ENCODE results near the gene EPB41L2. TPM values are rescaled to one million over a fixed set of nuclear protein-coding genes. Genes with fewer than 3 reads are reported as not detected.

The EPB41L2 gene
- total and polyA plus RNA-seq, 10 donors, result 19.3 to 210 (median 123) TPM

- Histone ChIP-seq H3K27me3 (replicated peaks in 1 of 7) (no peaks in the 10 kb centered on the region), H3K4me1 (peaks cover 0 to 4% (median 0%) of the 10 kb centered on the region in 6 donors), H3K4me3 (no peak overlapping the region), H3K36me3 (no peaks in the 10 kb centered on the region), H3K27ac (no peak overlapping the region), H3K9me3 (no peaks in the 10 kb centered on the region)
- 53 to 83% (median 66%) methylated on average over 3 of the region's 3 CpGs for WGBS, 5 donors
- intact Hi-C loops (cut with DNase I; ENCODE audit: low total_unique reads), result no loop called here
- DNase-seq, result no peak
- TF ChIP-seq CTCF (IDR thresholded peaks at IDR 0.05 in 8 of 11, conservative IDR thresholded peaks at IDR 0.05 in 3 of 11), result no peak
Measured at GRCh38 chr6:131023834-131024504, 39.1 kb downstream of the EPB41L2 start.

- intact Hi-C loops (cut with DNase I; ENCODE audit: low total_unique reads), result no loop called here
- no peak overlapping the region for H3K4me3 ChIP-seq
- DNase-seq, result no peak
- TF ChIP-seq POLR2A (IDR thresholded peaks at IDR 0.05) (no peak), POLR2AphosphoS5 (IDR thresholded peaks at IDR 0.05) (no peak), CTCF (IDR thresholded peaks at IDR 0.05 in 8 of 11, conservative IDR thresholded peaks at IDR 0.05 in 3 of 11) (no peak)
- no peak overlapping the region for H3K27ac ChIP-seq
- H3K9me3 ChIP-seq, result no peaks in the 10 kb centered on the region
- H3K4me1 ChIP-seq, result peaks cover 0 to 4% (median 0%) of the 10 kb centered on the region in 6 donors
- H3K36me3 ChIP-seq, result no peaks in the 10 kb centered on the region
- 66 to 76% (median 70%) methylated on average over 4 of the region's 4 CpGs for WGBS, 5 donors
- no peaks in the 10 kb centered on the region for H3K27me3 ChIP-seq (replicated peaks in 1 of 7)
Measured at GRCh38 chr6:131022691-131023090, 40.4 kb downstream of the EPB41L2 start.

- Histone ChIP-seq H3K9me3 (no peaks in the 10 kb centered on the region), H3K4me1 (peaks cover 4 to 36% (median 26%) of the 10 kb centered on the region in 6 donors), H3K4me3 (no peak overlapping the region), H3K36me3 (no peaks in the 10 kb centered on the region), H3K27ac (no peak overlapping the region), H3K27me3 (replicated peaks in 1 of 7) (no peaks in the 10 kb centered on the region)
- DNase-seq, result no peak
- intact Hi-C loops (cut with DNase I; ENCODE audit: low total_unique reads), result no loop called here
- 90 to 99% (median 95%) methylated on average over 3 of the region's 3 CpGs for WGBS, 5 donors
- TF ChIP-seq POLR2A (IDR thresholded peaks at IDR 0.05), result no peak
- no peak for TF ChIP-seq CTCF (IDR thresholded peaks at IDR 0.05 in 8 of 11, conservative IDR thresholded peaks at IDR 0.05 in 3 of 11)
- no peak for TF ChIP-seq POLR2AphosphoS5 (IDR thresholded peaks at IDR 0.05)
Measured at GRCh38 chr6:131017962-131018361, 45.1 kb downstream of the EPB41L2 start.

GRCh38 chr6:131015630-131016263, 47.3 kb downstream of the EPB41L2 start:
- Histone ChIP-seq H3K4me3 (no peak overlapping the region), H3K4me1 (peaks cover 4 to 39% (median 29%) of the 10 kb centered on the region in 6 donors), H3K9me3 (no peaks in the 10 kb centered on the region), H3K36me3 (no peaks in the 10 kb centered on the region), H3K27me3 (replicated peaks in 1 of 7) (no peaks in the 10 kb centered on the region), H3K27ac (peak overlapping the region in 6 of 8 donors; percentile 17 to 57 (median 35))
- WGBS, 5 donors, result 61 to 80% (median 71%) methylated on average over 3 of the region's 3 CpGs
- intact Hi-C loops (cut with DNase I; ENCODE audit: low total_unique reads), result no loop called here
- no peak for DNase-seq
- TF ChIP-seq POLR2A (IDR thresholded peaks at IDR 0.05) (no peak), POLR2AphosphoS5 (IDR thresholded peaks at IDR 0.05) (no peak), CTCF (IDR thresholded peaks at IDR 0.05 in 8 of 11, conservative IDR thresholded peaks at IDR 0.05 in 3 of 11) (no peak)

All from spleen (tissue), 11 donors.